Body of pancreas (tissue), 4 donors: ENCODE data around the gene KLK6.

Experiments
- POLR2A ChIP-seq, 3 donors: fragments of 450-650 bp; IDR thresholded peaks; one replicate each; pipeline ENCODE4 v1.6.1; 2016; ENCODE audit warnings: antibody characterized with exemption in 3 of 3, mild to moderate bottlenecking in 2 of 3
- TF ChIP-seq, protein P1 (sequence below), 7 experiments: fragments of 450-650 bp in 4 of 7; fragments of 200-600 bp in 3 of 7; sonication (generic) in 3 of 7; IDR thresholded peaks; one replicate each; pipeline ENCODE4 v1.5.1; 2016 to 2019; ENCODE audit warnings: antibody characterized with exemption in 7 of 7

DNA sequence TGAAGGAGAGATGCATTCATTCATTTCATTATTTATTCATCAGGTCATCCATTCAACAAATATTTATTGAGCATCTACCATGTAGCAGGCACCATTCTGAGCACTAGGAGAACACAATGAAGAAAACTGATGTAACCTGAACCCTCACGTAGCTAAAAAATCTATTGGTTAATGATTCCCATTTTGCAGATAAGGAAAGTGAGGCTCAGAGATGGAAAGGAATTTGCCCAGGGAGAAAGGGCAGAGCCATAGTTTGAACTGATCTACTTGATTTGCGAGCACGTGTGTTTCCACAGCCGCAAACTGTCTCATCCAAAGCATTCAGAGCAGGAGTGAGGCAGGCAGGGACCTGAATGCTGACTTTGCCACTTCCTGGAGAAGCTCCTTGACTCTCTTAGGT lies 29.3 kb upstream of the KLK6 start:
- TF ChIP-seq, protein P1, sequence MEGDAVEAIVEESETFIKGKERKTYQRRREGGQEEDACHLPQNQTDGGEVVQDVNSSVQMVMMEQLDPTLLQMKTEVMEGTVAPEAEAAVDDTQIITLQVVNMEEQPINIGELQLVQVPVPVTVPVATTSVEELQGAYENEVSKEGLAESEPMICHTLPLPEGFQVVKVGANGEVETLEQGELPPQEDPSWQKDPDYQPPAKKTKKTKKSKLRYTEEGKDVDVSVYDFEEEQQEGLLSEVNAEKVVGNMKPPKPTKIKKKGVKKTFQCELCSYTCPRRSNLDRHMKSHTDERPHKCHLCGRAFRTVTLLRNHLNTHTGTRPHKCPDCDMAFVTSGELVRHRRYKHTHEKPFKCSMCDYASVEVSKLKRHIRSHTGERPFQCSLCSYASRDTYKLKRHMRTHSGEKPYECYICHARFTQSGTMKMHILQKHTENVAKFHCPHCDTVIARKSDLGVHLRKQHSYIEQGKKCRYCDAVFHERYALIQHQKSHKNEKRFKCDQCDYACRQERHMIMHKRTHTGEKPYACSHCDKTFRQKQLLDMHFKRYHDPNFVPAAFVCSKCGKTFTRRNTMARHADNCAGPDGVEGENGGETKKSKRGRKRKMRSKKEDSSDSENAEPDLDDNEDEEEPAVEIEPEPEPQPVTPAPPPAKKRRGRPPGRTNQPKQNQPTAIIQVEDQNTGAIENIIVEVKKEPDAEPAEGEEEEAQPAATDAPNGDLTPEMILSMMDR (IDR thresholded peaks at IDR 0.05) = no peak
- TF ChIP-seq POLR2A (IDR thresholded peaks at IDR 0.05) = no peak
